Omental fat pad (tissue), 4 donors: ENCODE measurements around the gene TTC7B. TPM values are rescaled to one million over a fixed set of nuclear protein-coding genes. Genes with fewer than 3 reads are reported as not detected.

Experiments
- ATAC-seq: fragments of 150-250 bp; one replicate; pipeline ENCODE4 v1.9.1; 2016; ENCODE audit warnings: mild to moderate bottlenecking, moderate library complexity; ENCODE audit not compliant: low FRiP score
- DNase-seq: peaks from one replicate; pipeline ENCODE4 v3.0.0-alpha.2; 2019; ENCODE audit warnings: low spot score
- total RNA-seq, 4 donors: library from RNA; depleted of rRNA; stranded (reverse); fragments of >200 nt; gene quantifications; one replicate each; pipeline ENCODE4 v1.1.0, GENCODE V29; 2016
- TF ChIP-seq, protein P1 (sequence below), 3 donors: fragments of 450-650 bp; IDR thresholded peaks; one replicate each; pipeline ENCODE4 v1.5.1; 2016 to 2017; ENCODE audit warnings: antibody characterized with exemption in 3 of 3, mild to moderate bottlenecking in 3 of 3, moderate library complexity in 2 of 3

Gene TTC7B
- total RNA-seq, 4 donors from 2014 or later, result 31.9 to 56.3 (median 38.4) TPM

DNA sequence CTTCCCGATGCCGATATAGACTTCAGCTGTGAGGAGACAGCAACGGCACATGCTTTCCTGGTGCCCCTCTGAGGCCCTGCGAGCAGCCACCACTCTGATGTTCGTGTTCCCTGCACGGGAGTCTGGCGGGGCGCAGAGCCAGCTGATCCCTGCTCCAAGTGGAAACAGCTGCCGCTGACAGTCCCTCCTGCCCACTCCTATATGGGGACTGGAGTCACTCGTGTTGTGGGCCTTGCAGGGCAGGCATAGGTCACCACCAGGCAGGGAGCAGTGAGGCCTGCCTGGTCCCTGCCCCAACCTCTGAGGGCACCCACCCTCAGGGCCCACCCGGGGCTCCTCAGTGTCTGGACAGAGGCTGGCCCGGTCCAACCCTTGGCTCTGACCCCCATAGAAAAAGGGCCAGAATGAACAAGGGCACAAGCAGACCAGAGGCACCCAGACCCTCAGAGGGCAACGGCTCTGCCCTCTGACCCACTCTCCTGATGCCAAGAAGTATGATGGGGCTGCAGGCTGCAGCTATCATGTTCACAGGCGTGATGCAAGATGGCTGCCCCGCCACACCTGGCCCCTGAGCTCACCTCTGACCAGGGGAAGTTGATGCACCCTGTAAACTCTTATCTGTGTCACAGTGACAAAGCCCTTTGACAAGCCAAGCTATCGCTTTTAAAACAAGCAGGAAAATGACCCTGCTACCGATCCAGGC is 237.8 kb downstream of the TTC7B start:
- no peak for DNase-seq

GRCh38 chr14:90577661-90578282 is 238.5 kb downstream of the TTC7B start:
- TF ChIP-seq, protein P1, sequence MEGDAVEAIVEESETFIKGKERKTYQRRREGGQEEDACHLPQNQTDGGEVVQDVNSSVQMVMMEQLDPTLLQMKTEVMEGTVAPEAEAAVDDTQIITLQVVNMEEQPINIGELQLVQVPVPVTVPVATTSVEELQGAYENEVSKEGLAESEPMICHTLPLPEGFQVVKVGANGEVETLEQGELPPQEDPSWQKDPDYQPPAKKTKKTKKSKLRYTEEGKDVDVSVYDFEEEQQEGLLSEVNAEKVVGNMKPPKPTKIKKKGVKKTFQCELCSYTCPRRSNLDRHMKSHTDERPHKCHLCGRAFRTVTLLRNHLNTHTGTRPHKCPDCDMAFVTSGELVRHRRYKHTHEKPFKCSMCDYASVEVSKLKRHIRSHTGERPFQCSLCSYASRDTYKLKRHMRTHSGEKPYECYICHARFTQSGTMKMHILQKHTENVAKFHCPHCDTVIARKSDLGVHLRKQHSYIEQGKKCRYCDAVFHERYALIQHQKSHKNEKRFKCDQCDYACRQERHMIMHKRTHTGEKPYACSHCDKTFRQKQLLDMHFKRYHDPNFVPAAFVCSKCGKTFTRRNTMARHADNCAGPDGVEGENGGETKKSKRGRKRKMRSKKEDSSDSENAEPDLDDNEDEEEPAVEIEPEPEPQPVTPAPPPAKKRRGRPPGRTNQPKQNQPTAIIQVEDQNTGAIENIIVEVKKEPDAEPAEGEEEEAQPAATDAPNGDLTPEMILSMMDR (IDR thresholded peaks at IDR 0.05), result no peak
- DNase-seq (no peak), ATAC-seq (no peak)

More for the DNA sequence above, 237.8 kb downstream of the TTC7B start:
- no peak for ATAC-seq
- TF ChIP-seq, protein P1 (IDR thresholded peaks at IDR 0.05), result no peak

DNA sequence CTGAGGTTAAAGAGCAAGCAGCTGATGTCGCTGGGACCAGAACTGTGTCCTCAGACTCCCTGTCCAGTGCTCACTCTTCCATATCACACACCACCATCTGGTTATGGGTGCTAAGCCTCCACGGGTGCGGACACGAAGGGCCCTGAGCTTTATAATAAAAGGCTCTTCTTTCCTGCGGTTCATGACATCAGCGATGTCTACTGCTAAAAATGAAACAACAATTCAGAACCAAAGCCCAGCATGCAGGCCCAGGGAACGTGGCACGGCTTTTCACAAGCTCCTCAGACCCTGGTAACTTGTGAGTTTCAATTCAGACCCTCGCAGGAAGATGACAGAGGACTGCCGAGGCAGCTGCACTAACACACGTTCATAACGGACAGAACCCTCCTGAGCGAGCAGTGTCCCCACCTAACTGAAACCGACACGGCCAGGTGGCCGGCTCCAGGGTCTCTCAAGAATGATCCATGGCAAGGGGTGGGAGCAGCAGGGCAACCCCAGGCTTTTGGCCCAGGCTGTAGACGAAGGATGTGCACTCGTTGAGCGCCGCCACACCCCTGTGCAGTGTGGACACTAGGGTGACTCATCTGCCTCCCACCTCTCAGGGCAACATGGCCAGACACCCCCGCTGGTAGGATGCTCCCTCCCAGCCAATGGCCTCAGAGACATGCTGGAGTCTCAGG is 239.1 kb downstream of the TTC7B start:
- no peak for DNase-seq
- TF ChIP-seq, protein P1 (IDR thresholded peaks at IDR 0.05), result no peak
- ATAC-seq, result no peak

GRCh38 chr14:90576581-90576980 is 239.6 kb downstream of the TTC7B start:
- no peak for ATAC-seq

DNA sequence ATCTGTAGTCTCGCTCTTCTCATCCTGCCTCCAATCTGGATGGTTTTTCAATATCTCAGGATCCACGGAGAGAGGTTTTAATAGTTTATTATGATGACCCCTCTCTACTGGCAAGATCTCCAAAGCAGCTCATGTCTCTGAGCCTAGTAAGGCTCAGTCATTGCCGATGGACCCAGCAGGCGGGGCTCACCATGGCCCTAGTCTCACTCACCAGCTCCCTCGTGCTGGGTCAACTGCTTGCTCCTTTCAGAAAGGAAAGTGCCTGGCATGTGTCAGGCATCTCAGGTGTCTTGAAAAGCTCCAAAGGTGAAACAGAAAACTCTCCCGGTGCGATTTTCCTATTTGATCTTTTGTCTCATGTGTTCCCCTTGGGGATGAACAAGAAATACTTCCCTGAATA is 240.4 kb downstream of the TTC7B start:
- DNase-seq (no peak), ATAC-seq (no peak)
- TF ChIP-seq, protein P1 (IDR thresholded peaks at IDR 0.05), result no peak

More at GRCh38 chr14:90576581-90576980, 239.6 kb downstream of the TTC7B start:
- no peak for DNase-seq
- TF ChIP-seq, protein P1 (IDR thresholded peaks at IDR 0.05), result no peak

DNA sequence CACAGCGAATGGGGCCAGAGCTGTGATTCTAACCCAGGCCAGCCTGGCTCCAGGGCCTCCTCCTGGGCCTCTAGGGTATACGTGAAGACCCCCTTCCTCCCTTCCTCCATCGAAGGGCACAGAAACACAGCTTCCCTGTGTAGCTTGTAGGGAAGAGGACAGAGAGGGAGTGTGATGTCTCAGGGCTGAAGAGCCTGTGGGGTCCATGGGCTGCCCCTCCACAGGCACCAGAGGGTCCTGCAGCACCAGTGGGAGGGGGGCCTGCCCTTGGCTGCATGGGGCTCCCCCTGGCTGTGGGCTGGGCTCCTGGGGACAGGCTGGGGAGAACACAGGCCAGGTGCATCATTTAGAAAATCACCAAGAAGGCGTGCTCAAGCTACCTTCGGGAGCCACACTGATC is 240.9 kb downstream of the TTC7B start:
- no peak for DNase-seq
- no peak for ATAC-seq
- TF ChIP-seq, protein P1 (IDR thresholded peaks at IDR 0.05), result no peak
